Stimulated activated CD4-positive, alpha-beta T cell treated with anti-CD3 and anti-CD28 coated beads, Interleukin-4, amount 100 ng/mL, for 48 hours (primary cell): ENCODE data around the gene PRKCZ.

ENCODE experiments used
- DNase-seq, 2 donors: peaks; one replicate each; pipeline ENCODE4 v3.0.0-alpha.2; 2020; ENCODE audit warnings: low read depth in 2 of 2

Gene PRKCZ

GRCh38 chr1:2229037-2229864 is 179.0 kb downstream of the PRKCZ start:
- DNase-seq = peak in 1 of 2 donors; percentile 50

DNA sequence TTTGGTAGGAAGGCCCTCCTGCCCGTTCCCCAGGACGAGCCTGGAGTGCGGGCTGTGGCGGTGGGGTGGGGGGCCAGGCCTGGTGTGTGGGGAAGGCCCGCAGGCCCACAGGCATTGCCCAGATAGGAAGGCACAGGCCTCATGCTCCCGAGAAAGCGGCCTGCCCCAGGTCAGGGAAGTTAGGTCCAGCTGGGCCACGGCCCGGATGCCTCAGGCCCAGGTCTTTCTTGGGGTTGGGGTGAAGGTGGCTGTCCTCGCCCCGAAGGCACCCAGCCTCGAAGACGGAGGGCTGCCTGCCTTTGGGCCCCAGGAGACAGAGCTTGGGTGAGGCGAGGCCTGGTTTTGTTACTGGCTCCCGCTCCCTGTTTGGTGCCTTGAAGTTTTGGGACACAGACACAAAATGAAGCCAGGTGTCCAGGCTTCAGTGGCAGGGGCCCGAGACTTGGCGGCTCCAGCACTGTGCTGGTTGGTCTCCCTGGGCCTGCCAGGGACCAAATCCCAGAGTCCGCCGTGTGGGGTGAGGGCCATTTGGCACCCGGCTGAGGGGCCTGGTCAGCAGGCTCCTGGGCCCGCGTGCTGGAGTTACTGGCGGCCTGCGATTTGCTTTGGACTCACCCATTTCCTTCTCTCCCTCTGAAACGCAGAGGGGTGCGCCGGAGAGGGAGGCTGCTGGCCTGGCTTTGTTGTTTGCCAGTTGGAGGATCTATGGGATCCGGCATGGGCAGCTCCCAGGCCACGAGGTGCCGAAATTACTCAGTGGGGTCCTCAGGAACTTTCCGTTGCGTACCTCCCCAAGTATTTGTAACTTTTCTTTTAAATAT is 179.9 kb downstream of the PRKCZ start:
- no peak for DNase-seq

DNA sequence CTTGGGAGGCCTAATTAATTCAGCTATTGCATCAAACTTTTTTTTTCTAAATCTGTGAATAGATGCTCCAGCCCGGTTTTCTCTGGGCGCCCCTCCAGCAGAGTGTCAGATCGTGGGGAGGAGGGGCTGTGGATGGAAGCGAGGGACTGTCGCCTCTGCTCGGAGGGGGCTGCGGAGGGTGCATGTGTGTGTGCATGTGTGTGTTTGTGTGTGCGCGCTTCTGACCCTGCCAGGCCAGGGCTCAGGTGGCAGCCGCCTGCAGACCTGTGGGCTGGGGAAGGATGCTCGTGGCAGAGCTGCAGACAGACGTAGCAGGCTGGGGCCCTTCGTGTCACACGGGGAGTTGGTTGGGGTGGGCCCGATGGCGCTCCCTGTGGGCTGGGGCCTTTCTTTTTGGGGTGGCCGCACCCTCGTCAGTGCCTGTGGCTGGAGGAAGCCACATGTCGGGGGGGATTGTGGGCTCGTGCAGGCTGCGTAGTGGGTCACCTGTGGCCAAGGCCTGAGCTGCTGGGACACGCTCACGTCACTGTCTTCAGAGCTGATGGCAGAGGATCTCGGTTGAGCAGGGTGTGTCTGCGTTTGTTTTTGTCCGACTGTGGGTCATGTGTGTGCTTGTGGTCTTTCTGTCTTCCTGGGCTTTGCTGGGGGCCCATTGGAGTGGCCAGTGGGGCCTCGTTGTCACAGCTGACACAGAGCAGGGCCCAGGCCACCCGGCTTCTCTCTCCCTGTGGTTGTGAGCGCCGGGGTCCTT is 180.7 kb downstream of the PRKCZ start:
- no peak for DNase-seq

DNA sequence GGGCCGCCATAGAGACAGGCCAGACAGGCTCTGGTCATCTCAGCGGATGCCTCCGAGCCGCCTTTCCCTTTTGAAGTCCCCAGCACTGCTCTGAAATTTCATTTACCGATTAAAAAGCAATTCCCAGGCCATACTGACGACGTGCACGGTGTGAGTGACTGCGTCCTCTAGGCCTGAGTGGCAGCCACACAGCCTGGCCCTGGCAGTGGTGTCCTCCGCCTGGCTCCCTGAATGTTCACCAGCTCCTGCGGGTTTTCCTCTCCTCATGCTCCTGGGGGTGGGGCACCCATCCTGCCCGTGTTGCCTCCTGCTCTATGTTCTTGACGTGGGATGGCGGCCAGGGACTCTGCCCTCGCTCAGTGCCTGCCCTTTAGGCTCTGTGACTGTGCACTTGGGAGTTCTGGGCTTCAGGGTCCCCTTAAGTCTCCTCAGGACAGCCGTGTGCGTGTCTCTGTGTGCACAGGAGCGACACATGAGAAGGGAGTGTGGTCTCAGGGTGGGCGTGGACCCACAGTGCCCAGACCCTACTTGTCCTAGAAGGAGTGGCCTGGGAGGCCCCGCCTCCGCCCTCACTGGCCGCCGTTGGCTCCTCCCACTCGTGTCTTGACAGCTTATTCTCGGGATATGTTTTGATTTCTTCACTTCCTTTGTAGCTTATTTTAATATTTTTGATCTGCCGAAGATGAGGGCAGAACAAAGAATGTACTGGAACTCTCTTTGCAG is 181.5 kb downstream of the PRKCZ start:
- DNase-seq = no peak

DNA sequence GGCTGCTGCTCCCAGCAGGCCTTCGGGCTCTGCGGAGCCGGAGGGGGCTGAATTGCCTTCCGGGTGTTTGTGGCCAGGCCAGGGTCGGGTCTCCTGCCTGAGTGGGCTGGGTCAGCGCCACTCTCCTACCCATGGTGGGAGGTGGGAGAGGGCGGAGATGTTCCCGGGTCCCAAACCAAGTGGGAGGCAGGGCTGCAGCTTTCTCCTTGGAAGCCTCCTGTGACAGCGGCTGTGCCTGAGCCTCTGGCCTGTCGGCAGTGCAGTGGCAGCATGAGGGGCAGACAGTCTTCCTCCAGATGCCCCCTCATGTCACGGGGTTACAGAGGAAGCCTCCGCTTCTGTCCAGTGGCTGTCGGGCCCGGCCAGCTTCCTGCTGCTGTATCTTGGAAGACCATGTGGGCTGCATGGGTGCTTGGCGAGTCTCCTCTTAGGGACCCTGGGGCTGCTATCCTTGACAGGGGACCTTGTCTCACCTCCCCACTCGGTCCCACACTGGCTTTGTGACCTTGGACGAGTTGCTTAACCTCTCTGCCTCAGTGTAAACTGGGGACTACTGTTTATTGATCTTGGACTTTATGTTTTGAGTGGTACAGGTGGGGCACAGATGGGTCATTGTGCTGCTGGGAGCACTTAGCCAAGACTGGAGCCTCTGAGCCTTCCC is 182.2 kb downstream of the PRKCZ start:
- no peak for DNase-seq

GRCh38 chr1:2232916-2233438 is 182.8 kb downstream of the PRKCZ start:
- no peak for DNase-seq

DNA sequence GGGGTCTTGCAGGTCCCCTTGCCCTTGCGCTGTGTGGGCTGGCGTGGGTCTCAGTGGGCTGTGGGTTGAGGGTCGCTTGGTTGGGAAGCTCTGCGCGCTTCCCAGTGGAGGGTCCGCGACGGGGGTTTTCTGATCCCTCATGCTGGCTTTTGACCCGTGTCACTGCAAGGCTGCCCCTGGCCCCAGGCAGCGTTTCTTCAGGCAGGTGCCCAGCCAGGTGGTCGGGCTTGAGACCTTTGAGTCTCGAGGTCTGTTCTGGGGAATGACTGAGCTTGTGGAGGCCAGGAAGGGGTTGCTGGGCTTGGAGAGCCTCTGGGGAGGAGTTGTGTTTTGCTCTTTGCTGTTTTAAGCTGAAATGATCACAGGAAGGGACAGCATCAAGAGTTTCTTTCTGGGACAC is 183.3 kb downstream of the PRKCZ start:
- DNase-seq = no peak

- no peak for DNase-seq
Measured at GRCh38 chr1:2233997-2234761, 184.0 kb downstream of the PRKCZ start.

DNA sequence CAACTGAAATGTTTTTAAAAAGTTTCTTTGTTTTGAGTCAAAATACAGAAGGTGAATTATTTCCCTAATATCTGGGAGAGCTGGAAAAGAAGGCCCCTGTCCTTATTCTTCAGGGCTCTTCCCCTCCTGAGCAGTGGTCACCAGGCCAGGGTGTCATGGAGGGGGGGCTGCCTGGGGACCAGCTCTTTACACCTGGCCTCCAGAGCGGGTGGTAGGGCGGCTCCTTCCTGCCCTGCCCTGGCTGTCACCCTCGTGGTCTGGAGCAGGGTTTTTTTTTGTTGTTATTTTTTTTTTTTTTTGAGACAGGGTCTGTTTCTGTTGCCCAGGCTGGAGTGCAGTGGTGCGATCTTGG is 184.5 kb downstream of the PRKCZ start:
- no peak for DNase-seq
